Measurements from ENCODE around the gene TSPAN16.
"Not testable (repeated sequence)": the region's sequence is repeated elsewhere in the genome, so short reads cannot be mapped to it uniquely, and the experiment has no call there.

The TSPAN16 gene

GRCh38 chr19:11320278-11320995, 24.5 kb downstream of the TSPAN16 start:
- DNase-seq (ENCODE audit: low spot score), result not testable (repeated sequence)

- no peak for DNase-seq (ENCODE audit: low spot score)
These were observed 25.5 kb downstream of the TSPAN16 start for GRCh38 chr19:11321191-11322126.

GRCh38 chr19:11322269-11323024, 26.5 kb downstream of the TSPAN16 start:
- DNase-seq (ENCODE audit: low spot score), result no peak

DNA sequence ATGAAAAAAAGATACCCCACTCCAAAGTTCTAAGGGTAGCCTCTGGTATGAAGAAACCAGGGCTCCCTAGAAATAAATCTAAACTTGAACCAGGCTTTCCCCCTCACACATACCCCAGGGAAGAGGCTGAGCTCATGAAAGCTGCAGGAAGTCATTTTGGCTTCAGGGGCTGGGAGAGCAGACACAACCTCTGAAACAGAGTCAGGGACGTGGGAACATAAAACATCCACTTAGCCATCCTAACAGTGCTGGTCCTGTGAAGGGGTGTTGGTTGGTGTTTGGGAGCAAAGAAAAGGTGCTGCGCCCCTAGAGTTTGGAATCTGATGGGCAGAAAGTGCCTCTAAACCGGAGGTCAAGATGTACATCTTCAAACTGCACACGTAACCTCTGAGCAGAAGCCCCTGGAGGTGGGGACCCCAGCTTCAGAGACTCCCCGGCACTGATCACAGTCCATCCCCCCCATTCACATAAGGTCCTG, 27.7 kb downstream of the TSPAN16 start:
- DNase-seq (ENCODE audit: low spot score), result no peak

- peak; percentile 57 for DNase-seq (ENCODE audit: low spot score)
These were observed 28.2 kb downstream of the TSPAN16 start for GRCh38 chr19:11324079-11324661.

DNA sequence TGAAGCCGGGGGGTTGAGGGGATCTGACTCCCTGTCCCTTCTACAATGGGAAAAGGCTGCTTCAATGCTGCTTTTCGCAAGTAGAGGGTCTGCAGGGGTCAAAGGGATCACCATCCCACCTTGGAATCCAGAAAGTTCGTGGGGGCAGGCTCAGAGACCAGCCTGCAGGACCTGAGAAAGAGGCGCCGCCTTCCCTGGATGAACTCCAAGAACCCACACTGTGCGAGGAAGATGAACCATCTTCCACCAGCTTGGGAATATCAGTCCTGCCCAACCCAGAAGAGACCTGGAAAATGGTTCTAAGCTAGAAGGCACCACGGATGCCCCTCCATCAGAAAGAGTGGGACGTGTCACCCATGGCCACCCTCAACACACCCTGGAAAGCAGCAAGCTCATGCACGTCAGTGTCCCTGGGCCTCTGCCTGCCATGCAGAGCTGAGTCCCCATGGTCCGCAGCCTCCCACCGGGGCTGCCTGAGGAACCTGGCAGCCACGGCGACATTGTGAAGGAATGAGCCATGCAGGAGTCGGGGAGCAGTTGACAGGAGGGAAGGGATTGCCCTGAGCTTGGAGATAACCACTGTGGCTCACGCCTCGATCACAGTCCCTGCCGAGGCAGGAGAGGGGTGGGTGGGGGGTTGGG, 28.9 kb downstream of the TSPAN16 start:
- DNase-seq (ENCODE audit: low spot score), result no peak

DNA sequence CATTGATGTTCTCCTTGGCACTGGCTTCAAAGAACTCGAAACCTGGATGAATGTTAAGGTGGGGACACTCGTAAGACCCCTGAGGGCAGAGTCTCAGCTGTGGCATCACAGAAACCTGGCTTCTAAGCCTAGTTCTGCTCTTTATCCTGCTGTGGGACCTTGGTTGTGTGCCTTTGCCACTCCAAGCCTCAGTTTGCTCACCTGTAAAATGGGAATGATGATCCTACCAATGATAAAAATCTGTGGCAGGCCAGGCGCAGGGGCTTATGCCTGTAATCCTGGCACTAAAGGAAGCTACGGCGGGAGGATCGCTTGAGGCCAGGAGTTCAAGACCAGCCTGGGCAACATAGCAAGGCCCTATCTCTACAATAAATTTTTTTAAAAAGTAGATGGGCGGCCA, 29.6 kb downstream of the TSPAN16 start:
- no peak for DNase-seq (ENCODE audit: low spot score)

- no peak for DNase-seq (ENCODE audit: low spot score)
These were observed 34.2 kb downstream of the TSPAN16 start for GRCh38 chr19:11330127-11330526.

GRCh38 chr19:11331502-11331901, 35.5 kb downstream of the TSPAN16 start:
- no peak for DNase-seq (ENCODE audit: low spot score)

DNA sequence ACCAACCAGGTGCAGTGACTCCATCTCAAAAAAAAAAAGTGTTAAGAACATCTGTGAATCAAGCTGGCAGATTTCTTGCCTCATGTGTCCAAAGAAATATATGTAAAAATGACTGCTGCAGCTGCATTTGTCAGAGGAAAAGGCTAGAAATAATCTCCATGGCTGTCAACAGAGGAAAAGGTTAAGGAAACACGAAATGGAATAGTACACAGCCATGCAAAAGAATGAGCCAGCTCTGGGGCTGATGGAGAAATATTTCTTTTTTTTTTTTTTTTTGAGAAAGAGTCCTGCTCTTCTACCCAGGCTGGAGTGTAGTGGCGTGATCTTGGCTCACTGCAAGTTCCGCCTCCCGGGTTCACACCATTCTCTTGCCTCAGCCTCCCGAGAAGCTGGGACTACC, 36.9 kb downstream of the TSPAN16 start:
- DNase-seq (ENCODE audit: low spot score), result no peak

DNA sequence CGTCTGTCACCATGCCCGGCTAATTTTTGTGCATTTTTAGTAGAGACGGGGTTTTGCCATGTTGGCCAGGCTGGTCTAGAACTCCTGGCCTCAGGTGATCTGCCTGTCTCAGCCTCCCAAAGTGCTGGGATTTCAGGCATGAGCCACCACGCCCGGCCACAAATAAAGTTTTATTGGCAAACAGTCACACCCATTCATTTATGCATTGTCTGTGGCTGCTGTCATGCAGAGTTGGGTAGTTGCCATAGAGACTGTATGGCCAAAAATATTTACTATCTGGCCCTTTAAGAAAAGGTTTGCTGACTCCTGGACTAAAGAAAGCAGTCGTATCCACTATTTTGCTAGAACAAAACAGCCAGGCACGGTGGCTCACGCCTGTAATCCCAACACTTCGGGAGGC, 37.9 kb downstream of the TSPAN16 start:
- DNase-seq (ENCODE audit: low spot score), result not testable (repeated sequence)

GRCh38 chr19:11335449-11336146, 39.6 kb downstream of the TSPAN16 start:
- no peak for DNase-seq (ENCODE audit: low spot score)

GRCh38 chr19:11337080-11337479, 41.1 kb downstream of the TSPAN16 start:
- DNase-seq (ENCODE audit: low spot score), result no peak

GRCh38 chr19:11338121-11338520, 42.2 kb downstream of the TSPAN16 start:
- no peak for DNase-seq (ENCODE audit: low spot score)

GRCh38 chr19:11338569-11339253, 42.8 kb downstream of the TSPAN16 start:
- no peak for DNase-seq (ENCODE audit: low spot score)

- DNase-seq (ENCODE audit: low spot score), result peak; percentile 96
These were observed 43.5 kb downstream of the TSPAN16 start, which contains the start of gene RAB3D for GRCh38 chr19:11339254-11340098. Gene RAB3D, minus strand, starts transcription at chr19:11339657. Its CDS starts 2,258 bp downstream, at chr19:11337399.

DNA sequence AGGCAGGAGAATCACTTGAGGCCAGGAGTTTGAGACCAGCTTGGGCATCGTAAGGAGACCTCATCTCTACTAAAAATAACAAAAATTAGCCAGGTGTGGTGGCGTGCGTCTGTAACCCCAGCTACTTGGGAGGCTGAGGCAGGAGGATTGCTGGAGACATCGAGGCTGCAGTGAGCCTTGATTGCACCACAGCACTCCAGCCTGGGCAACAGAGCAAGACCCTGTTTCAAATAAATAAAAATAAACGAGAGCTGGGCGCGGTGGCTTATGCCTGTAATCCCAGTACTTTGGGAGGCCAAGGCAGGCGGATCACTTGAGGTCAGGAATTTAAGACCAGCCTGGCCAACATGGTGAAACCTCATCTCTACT, 44.1 kb downstream of the TSPAN16 start:
- DNase-seq (ENCODE audit: low spot score), result not testable (repeated sequence)

GRCh38 chr19:11342429-11342828, 46.5 kb downstream of the TSPAN16 start:
- DNase-seq (ENCODE audit: low spot score), result no peak

Measured in COLO829 (cell line).